OCI-LY1 (cell line): ENCODE results near the gene ADAT3.

Experiments
- H2AFZ ChIP-seq: fragments of 200-600 bp; sonication (generic), shearing (Covaris generic); 2 replicates; pipeline ENCODE4 v1.6.0; 2014; ENCODE audit warnings: antibody characterized with exemption, mild to moderate bottlenecking, low read length
- H3F3A ChIP-seq: fragments of 200-600 bp; sonication (generic), shearing (Covaris generic); 2 replicates; pipeline ENCODE4 v1.6.0; 2014; ENCODE audit warnings: mild to moderate bottlenecking, antibody characterized with exemption, low read length, moderate library complexity; ENCODE audit not compliant: insufficient read depth
- H3K27ac ChIP-seq: fragments of 200-600 bp; sonication (generic); 2 replicates; pipeline ENCODE4 v1.5.1; 2014; ENCODE audit warnings: low read length, mixed run types, mild to moderate bottlenecking, low read depth; ENCODE audit not compliant: poor library complexity, severe bottlenecking
- H3K27me3 ChIP-seq: fragments of 200-600 bp; sonication (generic); 2 replicates; pipeline ENCODE4 v1.6.0; 2014; ENCODE audit warnings: antibody characterized with exemption, mild to moderate bottlenecking, low read length, moderate library complexity; ENCODE audit not compliant: insufficient read depth
- H3K36me3 ChIP-seq: fragments of 200-600 bp; sonication (generic); 2 replicates; pipeline ENCODE4 v1.6.1; 2014; ENCODE audit warnings: mild to moderate bottlenecking, antibody characterized with exemption, low read length, moderate library complexity, mixed read lengths; ENCODE audit not compliant: insufficient read depth
- H3K4me1 ChIP-seq: fragments of 200-600 bp; sonication (generic); 2 replicates; pipeline ENCODE4 v1.5.1; 2014; ENCODE audit warnings: mild to moderate bottlenecking, low read length, moderate library complexity; ENCODE audit not compliant: insufficient read depth, severe bottlenecking
- H3K4me2 ChIP-seq: fragments of 200-600 bp; sonication (generic), shearing (Covaris generic); 2 replicates; pipeline ENCODE4 v1.6.1; 2014; ENCODE audit warnings: low read length
- H3K4me3 ChIP-seq: fragments of 200-600 bp; sonication (generic); 2 replicates; pipeline ENCODE4 v1.5.1; 2014; ENCODE audit warnings: low read length, low read depth, mild to moderate bottlenecking, mixed read lengths; ENCODE audit not compliant: poor library complexity, severe bottlenecking
- H3K79me2 ChIP-seq: fragments of 200-600 bp; shearing (Covaris generic); 2 replicates; pipeline ENCODE4 v1.6.1; 2016; ENCODE audit warnings: mixed run types, low read length, mixed read lengths; ENCODE audit not compliant: insufficient read depth
- H3K9ac ChIP-seq: fragments of 200-600 bp; sonication (generic), shearing (Covaris generic); 2 replicates; pipeline ENCODE4 v1.6.1; 2014; ENCODE audit warnings: mild to moderate bottlenecking, low read length, mixed read lengths
- H3K9me2 ChIP-seq: fragments of 200-600 bp; sonication (generic), shearing (Covaris generic); 2 replicates; pipeline ENCODE4 v1.6.1; 2014; ENCODE audit warnings: low read depth, mild to moderate bottlenecking, low read length, mixed read lengths
- H3K9me3 ChIP-seq: fragments of 200-600 bp; shearing (Covaris generic); 2 replicates; pipeline ENCODE4 v1.6.1; 2014; ENCODE audit warnings: low read length, mixed read lengths
- H4K20me1 ChIP-seq: fragments of 200-600 bp; sonication (generic), shearing (Covaris generic); 2 replicates; pipeline ENCODE4 v1.6.0; 2016; ENCODE audit warnings: mild to moderate bottlenecking, low read length; ENCODE audit not compliant: insufficient read depth
- EZH2 ChIP-seq: fragments of 200-600 bp; sonication (generic), shearing (Covaris generic); IDR thresholded peaks from 2 replicates; pipeline ENCODE4 v1.8.0; 2017; ENCODE audit warnings: borderline replicate concordance, mixed run types, mild to moderate bottlenecking, antibody characterized with exemption, low read length, moderate library complexity, mixed read lengths
- TF ChIP-seq, protein P1 (sequence below): fragments of 200-600 bp; sonication (generic), shearing (Covaris generic); IDR thresholded peaks from 2 replicates; pipeline ENCODE4 v1.5.1; 2017; ENCODE audit warnings: mild to moderate bottlenecking, antibody characterized with exemption, low read length, moderate library complexity, mixed read lengths

ADAT3 gene

DNA sequence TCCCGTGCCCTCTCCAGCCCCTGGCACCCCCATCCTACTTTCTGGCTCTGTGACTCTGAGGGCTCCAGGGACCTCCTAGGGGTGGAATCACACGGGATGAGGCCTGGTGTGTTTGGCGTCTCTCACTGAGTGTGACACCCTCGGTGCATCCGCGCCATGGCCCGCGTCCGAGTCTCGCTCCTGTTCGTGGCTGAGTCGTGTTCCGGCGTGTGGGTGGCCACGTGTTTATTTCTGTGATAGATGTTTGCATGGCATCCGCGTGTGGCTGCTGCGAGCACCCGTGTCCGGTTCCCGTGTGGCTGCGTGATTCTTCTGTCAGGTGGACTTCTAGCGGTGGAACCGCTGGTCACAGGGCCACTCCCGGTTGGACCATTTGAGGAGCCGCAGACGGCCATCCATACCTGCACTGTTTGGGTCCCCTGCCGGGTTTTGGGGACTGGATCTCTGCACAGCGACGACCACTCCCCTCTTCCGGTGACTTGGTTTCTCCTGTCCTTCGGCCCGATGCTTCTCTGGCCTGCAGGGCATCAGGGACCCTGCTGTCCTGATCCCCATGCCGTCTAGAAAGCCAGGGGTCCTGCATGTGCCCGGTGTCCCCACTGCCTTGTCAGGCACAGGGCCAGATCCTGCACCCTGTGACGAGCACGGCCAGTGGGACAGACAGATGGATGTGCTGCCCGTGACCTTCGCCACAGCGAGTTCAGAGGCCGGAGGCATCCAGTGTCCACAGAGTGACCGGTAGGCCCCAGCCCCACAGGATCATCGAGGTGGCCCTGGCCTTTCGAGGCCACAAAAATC, 44.3 kb downstream of the ADAT3 start:
- peaks cover 7% of the 10 kb centered on the region for H3K4me1 ChIP-seq
- no peak overlapping the region for H3K27ac ChIP-seq
- no peaks in the 10 kb centered on the region for H3K9me3 ChIP-seq
- H3K4me2 ChIP-seq: no peak overlapping the region
- no peaks in the 10 kb centered on the region for H3K9me2 ChIP-seq
- H2AFZ ChIP-seq: no peak overlapping the region
- H3K4me3 ChIP-seq: no peak overlapping the region
- H3K9ac ChIP-seq: no peak overlapping the region
- no peaks in the 10 kb centered on the region for H4K20me1 ChIP-seq
- peaks cover 35% of the 10 kb centered on the region; the same call in 1 of the 2 replicates for H3K36me3 ChIP-seq
- peaks cover 36% of the 10 kb centered on the region for H3K79me2 ChIP-seq
- H3F3A ChIP-seq: no peaks in the 10 kb centered on the region
- H3K27me3 ChIP-seq: no peaks in the 10 kb centered on the region
- TF ChIP-seq, protein P1, sequence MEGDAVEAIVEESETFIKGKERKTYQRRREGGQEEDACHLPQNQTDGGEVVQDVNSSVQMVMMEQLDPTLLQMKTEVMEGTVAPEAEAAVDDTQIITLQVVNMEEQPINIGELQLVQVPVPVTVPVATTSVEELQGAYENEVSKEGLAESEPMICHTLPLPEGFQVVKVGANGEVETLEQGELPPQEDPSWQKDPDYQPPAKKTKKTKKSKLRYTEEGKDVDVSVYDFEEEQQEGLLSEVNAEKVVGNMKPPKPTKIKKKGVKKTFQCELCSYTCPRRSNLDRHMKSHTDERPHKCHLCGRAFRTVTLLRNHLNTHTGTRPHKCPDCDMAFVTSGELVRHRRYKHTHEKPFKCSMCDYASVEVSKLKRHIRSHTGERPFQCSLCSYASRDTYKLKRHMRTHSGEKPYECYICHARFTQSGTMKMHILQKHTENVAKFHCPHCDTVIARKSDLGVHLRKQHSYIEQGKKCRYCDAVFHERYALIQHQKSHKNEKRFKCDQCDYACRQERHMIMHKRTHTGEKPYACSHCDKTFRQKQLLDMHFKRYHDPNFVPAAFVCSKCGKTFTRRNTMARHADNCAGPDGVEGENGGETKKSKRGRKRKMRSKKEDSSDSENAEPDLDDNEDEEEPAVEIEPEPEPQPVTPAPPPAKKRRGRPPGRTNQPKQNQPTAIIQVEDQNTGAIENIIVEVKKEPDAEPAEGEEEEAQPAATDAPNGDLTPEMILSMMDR: no peak
- TF ChIP-seq EZH2: no peak

DNA sequence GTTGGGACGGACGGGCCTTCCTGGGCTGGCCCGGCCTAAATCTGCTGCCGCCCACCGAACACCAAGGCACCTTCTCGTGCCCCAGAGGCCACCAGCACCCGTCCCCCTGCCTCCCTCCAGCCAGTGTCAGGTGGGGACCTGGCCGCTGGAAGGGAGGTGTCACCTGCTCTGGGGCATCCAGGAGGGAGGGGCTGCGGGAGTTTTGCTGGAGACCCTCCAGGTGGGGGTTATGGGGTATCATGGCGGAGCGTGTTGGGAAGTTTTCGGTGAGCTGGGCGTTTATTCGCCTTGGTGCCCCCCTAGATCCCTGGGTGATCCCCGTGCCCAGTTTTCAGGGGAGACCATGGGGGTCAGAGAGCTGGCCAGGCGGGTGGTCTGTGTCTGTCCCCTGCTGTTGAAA, 45.4 kb downstream of the ADAT3 start:
- no peaks in the 10 kb centered on the region for H3F3A ChIP-seq
- no peak overlapping the region for H3K9ac ChIP-seq
- no peaks in the 10 kb centered on the region for H3K27me3 ChIP-seq
- peaks cover 24% of the 10 kb centered on the region for H3K79me2 ChIP-seq
- H3K4me2 ChIP-seq: no peak overlapping the region
- TF ChIP-seq, protein P1: no peak
- no peak for TF ChIP-seq EZH2
- H3K4me3 ChIP-seq: no peak overlapping the region
- no peak overlapping the region for H3K27ac ChIP-seq
- peaks cover 35% of the 10 kb centered on the region; the same call in 1 of the 2 replicates for H3K36me3 ChIP-seq
- no peak overlapping the region for H2AFZ ChIP-seq
- no peaks in the 10 kb centered on the region for H4K20me1 ChIP-seq
- no peaks in the 10 kb centered on the region for H3K4me1 ChIP-seq
- no peaks in the 10 kb centered on the region for H3K9me3 ChIP-seq
- H3K9me2 ChIP-seq: no peaks in the 10 kb centered on the region

DNA sequence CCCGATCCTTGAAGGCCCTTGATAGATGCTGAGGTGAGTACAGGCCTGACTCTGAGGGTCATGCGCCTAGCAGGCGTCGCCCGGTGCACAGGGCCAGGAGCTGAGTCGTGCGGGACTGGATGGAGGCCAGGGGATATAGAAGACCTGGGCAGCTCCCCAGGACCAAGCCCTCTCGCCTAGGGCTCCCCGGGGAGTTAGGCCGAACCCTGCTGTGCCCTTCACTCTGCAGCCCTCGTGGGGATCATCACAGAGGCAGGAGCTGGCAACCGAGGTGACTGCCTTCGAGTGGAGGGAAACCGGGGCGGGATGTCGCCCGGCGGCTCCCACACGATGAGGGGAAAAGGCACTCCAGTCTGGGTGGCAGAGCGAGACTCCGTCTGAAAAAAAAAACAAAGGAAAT, 47.4 kb downstream of the ADAT3 start:
- H3K4me2 ChIP-seq: no peak overlapping the region
- H3K36me3 ChIP-seq: peaks cover 30% of the 10 kb centered on the region; the same call in 1 of the 2 replicates
- no peaks in the 10 kb centered on the region for H3K4me1 ChIP-seq
- H3K9ac ChIP-seq: no peak overlapping the region
- H3K9me2 ChIP-seq: no peaks in the 10 kb centered on the region
- H2AFZ ChIP-seq: no peak overlapping the region
- no peaks in the 10 kb centered on the region for H3K27me3 ChIP-seq
- no peaks in the 10 kb centered on the region for H3F3A ChIP-seq
- no peaks in the 10 kb centered on the region for H3K9me3 ChIP-seq
- H3K4me3 ChIP-seq: no peak overlapping the region
- no peaks in the 10 kb centered on the region for H4K20me1 ChIP-seq
- peaks cover 11% of the 10 kb centered on the region for H3K79me2 ChIP-seq
- TF ChIP-seq, protein P1: no peak
- no peak for TF ChIP-seq EZH2
- no peak overlapping the region for H3K27ac ChIP-seq
